Upper lobe of right lung (tissue), 1 donor: ENCODE results near the gene MOXD1. TPM values are rescaled to one million over a fixed set of nuclear protein-coding genes. Genes with fewer than 3 reads are reported as not detected.

Experiments
- ATAC-seq: fragments of 200-7000 bp; cut with Tn5 transposase; one replicate; pipeline ENCODE4 v1.9.1; 2020; ENCODE audit warnings: mild to moderate bottlenecking, moderate library complexity
- DNase-seq: peaks from one replicate; pipeline ENCODE4 v3.0.0-alpha.2; 2020
- H3K27ac ChIP-seq: fragments of 200-600 bp; one replicate; pipeline ENCODE4 v1.8.0; 2022
- H3K27me3 ChIP-seq: fragments of 200-600 bp; one replicate; pipeline ENCODE4 v1.8.0; 2022; ENCODE audit warnings: mild to moderate bottlenecking
- H3K36me3 ChIP-seq: fragments of 200-600 bp; one replicate; pipeline ENCODE4 v1.8.0; 2022
- H3K4me1 ChIP-seq: fragments of 200-600 bp; one replicate; pipeline ENCODE4 v1.8.0; 2022
- H3K4me3 ChIP-seq: fragments of 200-600 bp; one replicate; pipeline ENCODE4 v1.8.0; 2022; ENCODE audit warnings: mild to moderate bottlenecking
- H3K9me3 ChIP-seq: fragments of 200-600 bp; one replicate; pipeline ENCODE4 v1.8.0; 2022
- intact Hi-C: fragments of 100-400 bp; cut with DNase I; formaldehyde crosslinking; loops from one replicate; pipeline ENCODE4 v1.11.0; 2022
- total RNA-seq: library from RNA; stranded (reverse); fragmentation: NEBNext Ultra II Directional; extraction: Animal tissue kit (Norgen Biotek cat#: 25700); gene quantifications from one replicate; pipeline ENCODE4 v1.2.1, GENCODE V29; 2021
- TF ChIP-seq, protein P1 (sequence below): fragments of 200-600 bp; IDR thresholded peaks from one replicate; pipeline ENCODE4 v1.8.0; 2022; ENCODE audit warnings: antibody characterized with exemption
- donor health status: DM: no; HTN: yes; CAD: no; lungs with severe emphysema.

The MOXD1 gene
- total RNA-seq, 1 donor from 2014 or later: 24.0 TPM

GRCh38 chr6:132413499-132413802, 12.2 kb upstream of the MOXD1 start:
- Histone ChIP-seq H3K4me1 (no peaks in the 10 kb centered on the region), H3K36me3 (no peaks in the 10 kb centered on the region), H3K27me3 (no peaks in the 10 kb centered on the region), H3K9me3 (no peaks in the 10 kb centered on the region), H3K27ac (no peak overlapping the region), H3K4me3 (no peak overlapping the region)
- intact Hi-C loops: no loop called here
- DNase-seq: no peak
- ATAC-seq: no peak
- TF ChIP-seq, protein P1, sequence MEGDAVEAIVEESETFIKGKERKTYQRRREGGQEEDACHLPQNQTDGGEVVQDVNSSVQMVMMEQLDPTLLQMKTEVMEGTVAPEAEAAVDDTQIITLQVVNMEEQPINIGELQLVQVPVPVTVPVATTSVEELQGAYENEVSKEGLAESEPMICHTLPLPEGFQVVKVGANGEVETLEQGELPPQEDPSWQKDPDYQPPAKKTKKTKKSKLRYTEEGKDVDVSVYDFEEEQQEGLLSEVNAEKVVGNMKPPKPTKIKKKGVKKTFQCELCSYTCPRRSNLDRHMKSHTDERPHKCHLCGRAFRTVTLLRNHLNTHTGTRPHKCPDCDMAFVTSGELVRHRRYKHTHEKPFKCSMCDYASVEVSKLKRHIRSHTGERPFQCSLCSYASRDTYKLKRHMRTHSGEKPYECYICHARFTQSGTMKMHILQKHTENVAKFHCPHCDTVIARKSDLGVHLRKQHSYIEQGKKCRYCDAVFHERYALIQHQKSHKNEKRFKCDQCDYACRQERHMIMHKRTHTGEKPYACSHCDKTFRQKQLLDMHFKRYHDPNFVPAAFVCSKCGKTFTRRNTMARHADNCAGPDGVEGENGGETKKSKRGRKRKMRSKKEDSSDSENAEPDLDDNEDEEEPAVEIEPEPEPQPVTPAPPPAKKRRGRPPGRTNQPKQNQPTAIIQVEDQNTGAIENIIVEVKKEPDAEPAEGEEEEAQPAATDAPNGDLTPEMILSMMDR: no peak

- Histone ChIP-seq H3K9me3 (no peaks in the 10 kb centered on the region), H3K36me3 (no peaks in the 10 kb centered on the region), H3K4me1 (no peaks in the 10 kb centered on the region), H3K4me3 (no peak overlapping the region), H3K27ac (no peak overlapping the region), H3K27me3 (no peaks in the 10 kb centered on the region)
- no peak for ATAC-seq
- intact Hi-C loops: no loop called here
- DNase-seq: no peak
- TF ChIP-seq, protein P1: no peak
Observed at GRCh38 chr6:132412656-132413498, 11.6 kb upstream of the MOXD1 start.

GRCh38 chr6:132411296-132411695, 10.0 kb upstream of the MOXD1 start:
- ATAC-seq (no peak), DNase-seq (no peak)
- Histone ChIP-seq H3K36me3 (no peaks in the 10 kb centered on the region), H3K4me3 (no peak overlapping the region), H3K27me3 (no peaks in the 10 kb centered on the region), H3K4me1 (no peaks in the 10 kb centered on the region), H3K27ac (no peak overlapping the region), H3K9me3 (no peaks in the 10 kb centered on the region)
- TF ChIP-seq, protein P1: no peak
- intact Hi-C loops: no loop called here

GRCh38 chr6:132410830-132411229, 9.6 kb upstream of the MOXD1 start:
- Histone ChIP-seq H3K27ac (no peak overlapping the region), H3K27me3 (no peaks in the 10 kb centered on the region), H3K4me3 (no peak overlapping the region), H3K36me3 (no peaks in the 10 kb centered on the region), H3K9me3 (no peaks in the 10 kb centered on the region), H3K4me1 (no peaks in the 10 kb centered on the region)
- ATAC-seq (peak; percentile 56), DNase-seq (no peak)
- intact Hi-C loops: no loop called here
- TF ChIP-seq, protein P1: no peak

DNA sequence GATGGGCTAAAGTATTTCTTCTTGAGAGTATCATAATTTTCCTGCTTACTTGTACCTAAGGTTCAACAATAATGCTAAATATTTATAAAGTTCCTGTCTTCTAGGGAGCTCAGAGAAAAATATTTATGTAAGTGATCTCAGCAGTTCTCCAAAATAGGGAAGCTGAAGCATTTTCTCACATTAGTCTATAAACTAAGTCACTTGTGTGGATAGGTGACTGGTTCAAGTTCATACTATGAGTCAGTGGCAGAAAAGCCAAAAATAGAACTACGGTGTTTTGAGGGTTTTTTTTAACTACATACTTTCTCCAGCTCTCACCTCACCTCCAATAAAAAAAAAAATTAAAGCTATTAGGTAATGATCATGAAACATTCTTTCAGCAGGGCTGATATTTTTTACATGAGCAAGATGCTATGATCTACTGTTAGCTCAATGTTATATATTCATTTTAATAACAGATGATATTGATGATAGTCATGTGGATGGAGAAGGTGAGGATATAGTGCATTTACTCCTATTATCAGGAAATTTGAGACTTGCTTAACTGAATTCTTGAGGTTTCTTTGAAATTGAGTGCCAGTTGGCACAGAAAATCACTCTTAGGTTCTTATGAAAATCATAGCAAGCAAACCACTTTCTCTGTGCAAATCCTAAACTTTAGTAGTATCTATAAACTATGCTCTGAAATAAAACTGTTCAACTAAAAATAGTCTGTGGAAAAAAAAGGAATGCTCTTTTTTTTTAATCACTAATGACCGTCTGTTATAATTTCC, 4.1 kb upstream of the MOXD1 start:
- no peak overlapping the region for H3K27ac ChIP-seq
- H3K4me1 ChIP-seq: no peaks in the 10 kb centered on the region
- no peak overlapping the region for H3K4me3 ChIP-seq
- intact Hi-C loops: no loop called here
- TF ChIP-seq, protein P1: no peak
- H3K9me3 ChIP-seq: no peaks in the 10 kb centered on the region
- no peak for DNase-seq
- H3K36me3 ChIP-seq: no peaks in the 10 kb centered on the region
- H3K27me3 ChIP-seq: peaks cover 18% of the 10 kb centered on the region
- no peak for ATAC-seq
